ENCODE data around the gene DNASE1L3. TPM values are rescaled to one million over a fixed set of nuclear protein-coding genes. Genes with fewer than 3 reads are reported as not detected.

Gene DNASE1L3
- total and polyA plus RNA-seq, 2 experiments from 2014 or later, result not detected

- peaks cover 1% of the 10 kb centered on the region for H3K27me3 Mint-ChIP-seq (ENCODE audit: insufficient read depth, low read depth, poor library complexity)
Measured at GRCh38 chr3:58192069-58192468, 18.7 kb downstream of the DNASE1L3 start.

DNA sequence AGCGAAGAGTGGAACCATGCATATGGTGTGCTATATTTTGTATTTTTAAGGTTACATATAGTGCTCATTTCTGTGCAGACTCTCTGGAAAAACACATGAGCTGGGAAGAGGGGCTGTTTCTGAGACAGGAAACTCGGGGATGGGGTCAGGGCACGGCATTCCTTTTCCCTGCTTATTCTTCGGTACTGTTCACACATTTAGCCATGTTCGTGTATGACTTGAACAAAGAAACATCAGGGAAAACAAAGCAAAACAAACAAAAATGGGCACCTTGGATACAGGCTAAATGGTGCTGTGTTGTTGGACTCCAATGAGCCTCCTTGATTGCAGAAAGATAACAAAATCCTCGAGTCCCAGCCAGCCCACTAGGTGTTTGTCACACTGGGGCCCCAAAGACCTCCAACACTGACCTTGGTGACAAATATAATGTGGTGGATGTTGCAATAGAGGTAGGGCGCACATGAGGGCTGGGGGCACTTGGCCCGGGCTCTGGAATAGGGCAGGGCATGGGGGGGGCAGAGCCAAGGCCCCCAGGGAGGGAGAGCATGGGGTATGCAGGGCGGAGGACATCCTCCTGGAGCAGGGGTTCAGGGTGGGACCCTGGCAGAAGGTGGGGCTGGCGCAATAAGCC lies 19.3 kb downstream of the DNASE1L3 start:
- no peak overlapping the region for H3K27ac ChIP-seq (ENCODE audit: low read depth)
- H3K9me3 Mint-ChIP-seq, result no peaks in the 10 kb centered on the region; the same call in 2 of the 3 replicates
- H3K4me1 Mint-ChIP-seq, result peaks cover 17% of the 10 kb centered on the region

More at GRCh38 chr3:58192069-58192468, 18.7 kb downstream of the DNASE1L3 start:
- H3K27ac Mint-ChIP-seq, result no peak overlapping the region
- TF ChIP-seq JUNB (IDR thresholded peaks at IDR 0.05; ENCODE audit: unreplicated experiment) (no peak), EZH2phosphoT487 (IDR thresholded peaks at IDR 0.05; ENCODE audit: unreplicated experiment) (no peak), CREB1 (CRISPR knock-in tag; IDR thresholded peaks at IDR 0.05; ENCODE audit: low read depth) (no peak), STAT1 (IDR thresholded peaks at IDR 0.05; ENCODE audit: unreplicated experiment) (no peak), POLR2AphosphoS5 (IDR thresholded peaks at IDR 0.05; ENCODE audit: low read depth) (no peak), EZH2 (IDR thresholded peaks at IDR 0.05; ENCODE audit: low read depth, unreplicated experiment) (no peak)
- ATAC-seq (no peak), DNase-seq (ENCODE audit: low spot score) (no peak)
- no peaks in the 10 kb centered on the region for H3K36me3 Mint-ChIP-seq (ENCODE audit: low read depth)
- Histone ChIP-seq H3F3A (replicated peaks; ENCODE audit: low read depth) (no peaks in the 10 kb centered on the region), H3K36me3 (ENCODE audit: insufficient read depth) (no peaks in the 10 kb centered on the region), H3K27ac (ENCODE audit: low read depth) (no peak overlapping the region), H2AFZ (no peak overlapping the region), H3K4me1 (ENCODE audit: insufficient read depth) (peaks cover 11% of the 10 kb centered on the region; the same call in 1 of the 2 replicates), H3K9me2 (ENCODE audit: insufficient read depth) (no peaks in the 10 kb centered on the region), H3K4me3 (no peak overlapping the region), H3K4me2 (no peak overlapping the region), H3K27me3 (ENCODE audit: insufficient read depth) (no peaks in the 10 kb centered on the region), H4K20me1 (replicated peaks; ENCODE audit: insufficient read depth) (no peaks in the 10 kb centered on the region), H3K79me2 (replicated peaks; ENCODE audit: insufficient read depth) (no peaks in the 10 kb centered on the region)
- peaks cover 17% of the 10 kb centered on the region for H3K4me1 Mint-ChIP-seq
- no peak overlapping the region for H3K4me3 Mint-ChIP-seq
- H3K9me3 Mint-ChIP-seq, result no peaks in the 10 kb centered on the region; the same call in 2 of the 3 replicates

More for the DNA sequence above, 19.3 kb downstream of the DNASE1L3 start:
- Histone ChIP-seq H3K9me2 (ENCODE audit: insufficient read depth) (no peaks in the 10 kb centered on the region), H3K4me2 (no peak overlapping the region), H2AFZ (peak overlapping the region; percentile 28; the same call in 1 of the 2 replicates), H3K4me1 (ENCODE audit: insufficient read depth) (peaks cover 11% of the 10 kb centered on the region; the same call in 1 of the 2 replicates), H3F3A (replicated peaks; ENCODE audit: low read depth) (no peaks in the 10 kb centered on the region), H3K79me2 (replicated peaks; ENCODE audit: insufficient read depth) (no peaks in the 10 kb centered on the region), H3K4me3 (no peak overlapping the region), H4K20me1 (replicated peaks; ENCODE audit: insufficient read depth) (no peaks in the 10 kb centered on the region), H3K27me3 (ENCODE audit: insufficient read depth) (no peaks in the 10 kb centered on the region), H3K36me3 (ENCODE audit: insufficient read depth) (no peaks in the 10 kb centered on the region)
- ATAC-seq (no peak), DNase-seq (ENCODE audit: low spot score) (no peak)
- Mint-ChIP-seq H3K27ac (no peak overlapping the region), H3K27me3 (ENCODE audit: insufficient read depth, low read depth, poor library complexity) (peaks cover 1% of the 10 kb centered on the region), H3K36me3 (ENCODE audit: low read depth) (no peaks in the 10 kb centered on the region), H3K4me3 (no peak overlapping the region)
- TF ChIP-seq STAT1 (IDR thresholded peaks at IDR 0.05; ENCODE audit: unreplicated experiment), result no peak
- TF ChIP-seq CTCF (conservative IDR thresholded peaks at IDR 0.05; ENCODE audit: low read depth in 2 of 2), result no peak
- TF ChIP-seq POLR2AphosphoS5 (IDR thresholded peaks at IDR 0.05; ENCODE audit: low read depth), result no peak
- TF ChIP-seq, protein P1, sequence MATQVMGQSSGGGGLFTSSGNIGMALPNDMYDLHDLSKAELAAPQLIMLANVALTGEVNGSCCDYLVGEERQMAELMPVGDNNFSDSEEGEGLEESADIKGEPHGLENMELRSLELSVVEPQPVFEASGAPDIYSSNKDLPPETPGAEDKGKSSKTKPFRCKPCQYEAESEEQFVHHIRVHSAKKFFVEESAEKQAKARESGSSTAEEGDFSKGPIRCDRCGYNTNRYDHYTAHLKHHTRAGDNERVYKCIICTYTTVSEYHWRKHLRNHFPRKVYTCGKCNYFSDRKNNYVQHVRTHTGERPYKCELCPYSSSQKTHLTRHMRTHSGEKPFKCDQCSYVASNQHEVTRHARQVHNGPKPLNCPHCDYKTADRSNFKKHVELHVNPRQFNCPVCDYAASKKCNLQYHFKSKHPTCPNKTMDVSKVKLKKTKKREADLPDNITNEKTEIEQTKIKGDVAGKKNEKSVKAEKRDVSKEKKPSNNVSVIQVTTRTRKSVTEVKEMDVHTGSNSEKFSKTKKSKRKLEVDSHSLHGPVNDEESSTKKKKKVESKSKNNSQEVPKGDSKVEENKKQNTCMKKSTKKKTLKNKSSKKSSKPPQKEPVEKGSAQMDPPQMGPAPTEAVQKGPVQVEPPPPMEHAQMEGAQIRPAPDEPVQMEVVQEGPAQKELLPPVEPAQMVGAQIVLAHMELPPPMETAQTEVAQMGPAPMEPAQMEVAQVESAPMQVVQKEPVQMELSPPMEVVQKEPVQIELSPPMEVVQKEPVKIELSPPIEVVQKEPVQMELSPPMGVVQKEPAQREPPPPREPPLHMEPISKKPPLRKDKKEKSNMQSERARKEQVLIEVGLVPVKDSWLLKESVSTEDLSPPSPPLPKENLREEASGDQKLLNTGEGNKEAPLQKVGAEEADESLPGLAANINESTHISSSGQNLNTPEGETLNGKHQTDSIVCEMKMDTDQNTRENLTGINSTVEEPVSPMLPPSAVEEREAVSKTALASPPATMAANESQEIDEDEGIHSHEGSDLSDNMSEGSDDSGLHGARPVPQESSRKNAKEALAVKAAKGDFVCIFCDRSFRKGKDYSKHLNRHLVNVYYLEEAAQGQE (IDR thresholded peaks at IDR 0.05; ENCODE audit: unreplicated experiment), result no peak

All from GM23338 (cell line).